Activated naive CD4-positive, alpha-beta T cell treated with anti-CD3 and anti-CD28 coated beads, Interleukin-2, amount 50 U/mL, for 16 hours (primary cell): Measurements from ENCODE around the gene CLDN25.
A peak's percentile ranks its signal among the peaks of the same experiment; 100 is the strongest.
"Not testable (repeated sequence)": the region's sequence is repeated elsewhere in the genome, so short reads cannot be mapped to it uniquely, and the experiment has no call there.

Source experiments
- DNase-seq: peaks from one replicate; pipeline ENCODE4 v3.0.0-alpha.2; 2020

Gene CLDN25

DNA sequence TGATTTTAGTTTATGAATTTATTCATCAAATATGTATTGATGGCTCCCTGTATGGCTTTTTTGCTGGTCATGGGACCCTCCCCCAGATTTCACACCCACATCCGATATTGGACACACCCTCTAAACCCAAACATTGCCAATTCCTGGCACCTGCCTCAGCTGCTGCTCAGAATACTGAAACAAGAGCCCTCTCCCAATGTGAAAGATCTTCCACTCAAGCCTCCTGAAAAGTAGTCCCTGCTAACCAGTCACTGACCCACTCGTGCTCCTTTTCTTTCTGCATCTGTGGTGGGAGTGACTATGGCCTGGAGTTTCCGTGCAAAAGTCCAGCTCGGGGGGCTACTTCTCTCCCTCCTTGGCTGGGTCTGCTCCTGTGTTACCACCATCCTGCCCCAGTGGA is at the start of gene CLDN25:
TSS of gene CLDN25 (plus strand) at position 301 of the 400 bp plus-strand sequence. CDS start at position 301, 0 bp downstream.
- DNase-seq: no peak

DNA sequence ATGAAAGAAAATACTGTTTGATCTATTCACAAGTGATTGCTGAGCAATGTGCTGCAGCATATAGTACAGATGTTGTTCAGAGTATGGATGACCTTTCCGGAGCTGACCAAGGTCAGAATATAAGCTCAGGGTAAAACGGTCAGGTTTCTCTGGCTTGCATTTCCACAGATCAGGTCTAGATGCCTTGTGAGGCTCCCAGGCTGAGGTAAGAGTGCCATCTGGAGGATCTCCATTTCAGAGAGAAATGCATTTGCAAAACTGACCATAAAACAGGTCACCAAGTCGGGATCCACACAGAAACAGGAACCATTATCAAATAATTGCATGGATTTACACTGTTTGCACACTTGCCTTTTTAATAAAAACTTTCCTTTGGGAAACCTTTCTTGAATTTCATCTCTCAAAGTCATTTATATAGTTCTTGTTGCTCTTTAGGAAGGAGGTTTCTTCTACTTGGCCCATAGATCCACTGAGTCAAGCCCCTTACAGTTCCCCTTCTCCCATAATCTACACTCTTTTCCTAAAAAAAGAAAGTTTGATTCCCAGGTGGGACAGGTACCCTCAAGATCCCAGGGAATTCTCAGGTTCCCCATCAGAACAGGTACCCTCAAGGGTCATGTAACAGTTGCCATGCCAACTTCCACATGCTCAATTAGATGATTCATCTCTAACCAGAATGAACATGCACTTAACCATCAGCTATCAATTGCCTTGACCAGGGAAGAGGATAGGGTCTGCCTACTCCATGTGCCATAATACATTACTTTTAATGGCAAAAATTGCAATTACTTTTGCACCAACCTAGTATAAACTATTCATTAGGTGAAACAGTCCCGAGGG is 48.5 kb upstream of the CLDN25 start:
- DNase-seq: no peak

DNA sequence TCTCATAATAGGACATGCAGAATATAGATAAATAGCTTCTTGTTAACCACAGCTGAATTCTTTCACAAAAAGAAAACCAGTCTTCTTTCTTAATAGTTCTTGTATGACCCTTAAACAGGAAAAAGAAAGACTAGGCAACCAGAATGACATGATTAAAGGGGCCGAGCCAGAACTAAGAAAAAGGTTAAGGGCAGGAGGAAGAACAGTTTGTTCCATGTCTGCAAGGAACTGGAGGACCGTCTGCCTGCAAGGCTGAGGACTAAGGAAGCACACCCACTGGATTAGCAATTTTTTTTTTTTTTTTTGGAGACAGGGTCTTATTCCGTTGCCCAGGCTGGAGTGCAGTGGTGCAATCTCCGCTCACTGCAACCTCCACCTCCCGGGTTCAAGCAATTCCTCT is 47.5 kb upstream of the CLDN25 start:
- no peak for DNase-seq

DNA sequence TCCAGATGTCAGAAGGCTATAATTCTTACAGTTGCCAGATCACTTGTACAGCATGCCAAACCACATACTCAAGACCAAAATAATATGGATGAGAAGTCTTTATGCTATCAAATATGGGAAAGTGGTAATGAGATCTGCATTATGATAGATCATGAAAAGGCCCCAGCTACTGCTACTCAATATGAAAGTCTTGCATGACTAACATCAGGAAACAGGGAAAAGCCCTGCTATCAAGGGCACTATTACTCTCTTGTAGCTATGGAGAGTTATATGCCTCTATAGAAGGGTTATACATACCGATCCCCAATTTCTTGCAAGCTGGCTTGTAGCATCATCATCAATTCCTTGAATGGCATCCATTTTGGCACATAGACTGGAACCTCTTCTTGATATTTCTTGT is 43.3 kb upstream of the CLDN25 start:
- no peak for DNase-seq

DNA sequence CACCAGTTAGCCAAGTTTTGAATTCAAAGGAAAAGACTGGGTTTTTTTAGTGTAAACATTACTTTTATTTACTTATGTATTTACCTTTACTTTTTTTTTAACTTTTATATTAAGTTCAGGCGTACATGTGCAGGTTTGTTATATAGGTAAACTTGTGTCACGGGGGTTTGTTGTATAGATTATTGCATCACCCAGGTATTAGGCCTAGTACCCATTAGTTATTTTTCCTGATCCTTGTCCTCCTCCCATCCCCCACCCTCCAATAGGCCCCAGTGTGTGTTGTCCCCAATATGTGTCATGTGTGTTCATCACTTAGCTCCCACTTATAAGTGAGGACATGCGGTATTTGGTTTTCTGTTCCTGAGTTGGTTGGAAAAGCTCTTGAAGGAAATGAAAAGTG is 26.7 kb upstream of the CLDN25 start:
- DNase-seq: no peak

DNA sequence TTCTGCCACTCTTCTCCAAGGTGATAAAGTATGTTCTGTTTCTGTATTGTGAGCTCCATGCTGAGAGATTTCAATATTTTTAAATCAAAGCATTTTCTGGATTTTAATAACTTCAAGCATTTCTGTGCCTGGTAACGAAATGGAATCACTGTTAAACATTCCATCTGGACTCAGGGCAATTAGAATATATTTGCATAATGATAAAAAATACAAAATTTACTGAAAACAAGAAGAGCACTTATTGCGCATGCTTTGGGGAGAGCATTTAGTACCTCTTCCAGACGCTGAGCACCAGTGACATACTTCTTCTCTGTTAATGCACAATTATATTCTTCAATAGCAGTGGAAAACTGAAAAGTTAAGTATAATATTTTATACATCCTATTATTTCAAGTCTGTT is 19.4 kb upstream of the CLDN25 start:
- no peak for DNase-seq

DNA sequence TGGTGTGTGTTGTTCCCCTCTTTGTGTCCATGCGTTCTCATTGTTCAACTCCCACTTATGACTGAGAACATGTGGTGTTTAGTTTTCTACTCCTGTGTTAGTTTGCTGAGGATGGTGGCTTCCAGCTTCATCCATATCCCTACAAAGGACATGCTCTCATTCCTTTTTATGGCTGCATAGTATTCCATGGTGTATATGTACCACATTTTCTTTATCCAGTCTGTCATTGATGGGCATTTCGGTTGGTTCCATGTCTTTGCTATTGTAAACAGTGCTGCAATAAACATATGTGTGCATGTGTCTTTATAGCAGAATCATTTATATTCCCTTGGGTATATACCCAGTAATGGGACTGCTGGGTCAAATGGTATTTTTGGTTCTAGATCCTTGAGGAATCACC is 16.6 kb upstream of the CLDN25 start:
- not testable (repeated sequence) for DNase-seq

DNA sequence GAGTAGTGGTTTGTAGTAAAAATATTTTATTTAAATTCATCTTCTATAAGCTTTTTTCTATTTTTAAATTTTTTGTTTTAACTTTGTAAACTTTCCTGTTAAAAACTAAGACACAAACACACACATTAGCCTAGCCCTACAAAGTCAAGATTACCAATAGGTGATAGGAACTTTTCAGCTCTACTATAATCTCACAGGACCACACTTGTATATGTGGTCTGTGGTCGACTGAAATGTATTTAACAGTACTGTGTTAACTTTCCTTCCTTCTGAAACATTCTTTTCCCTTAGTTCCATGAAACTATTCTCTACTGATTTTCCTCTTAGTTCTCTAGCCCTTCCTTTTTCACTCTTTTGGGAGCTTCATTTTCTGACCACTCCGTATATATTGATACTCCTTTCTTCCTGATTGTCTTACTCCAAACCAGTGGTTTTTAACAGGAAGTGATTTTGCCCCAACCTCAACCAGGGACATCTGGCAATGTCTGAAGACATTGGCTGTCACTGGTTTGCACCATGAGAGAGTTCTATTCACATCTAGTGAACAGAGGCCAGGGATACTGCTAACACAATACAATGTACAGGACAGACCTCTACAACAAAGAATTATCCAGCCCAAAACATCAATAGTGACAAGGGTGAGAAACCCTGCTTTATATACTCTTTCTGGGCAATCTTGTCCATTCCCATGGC is 14.9 kb upstream of the CLDN25 start:
- no peak for DNase-seq

DNA sequence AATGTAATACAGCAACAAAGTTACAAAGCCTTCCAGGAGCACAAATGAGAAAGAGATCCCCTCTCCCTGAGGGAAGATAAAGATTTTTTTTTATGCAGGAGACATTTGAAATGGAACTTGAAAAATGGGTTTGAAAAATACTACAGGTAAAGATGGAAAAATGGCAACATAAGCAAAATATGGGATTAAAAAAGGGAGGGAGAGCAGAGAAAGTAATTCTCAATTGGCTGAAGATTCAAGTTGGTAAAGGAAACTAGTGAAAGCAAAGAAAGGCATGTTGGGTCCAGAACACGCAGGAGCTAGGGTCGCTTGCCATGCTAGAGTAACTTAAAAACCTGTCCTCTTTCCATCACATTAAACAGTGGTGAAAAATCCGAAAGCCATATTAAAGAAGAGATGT is 7.6 kb upstream of the CLDN25 start:
- DNase-seq: no peak

DNA sequence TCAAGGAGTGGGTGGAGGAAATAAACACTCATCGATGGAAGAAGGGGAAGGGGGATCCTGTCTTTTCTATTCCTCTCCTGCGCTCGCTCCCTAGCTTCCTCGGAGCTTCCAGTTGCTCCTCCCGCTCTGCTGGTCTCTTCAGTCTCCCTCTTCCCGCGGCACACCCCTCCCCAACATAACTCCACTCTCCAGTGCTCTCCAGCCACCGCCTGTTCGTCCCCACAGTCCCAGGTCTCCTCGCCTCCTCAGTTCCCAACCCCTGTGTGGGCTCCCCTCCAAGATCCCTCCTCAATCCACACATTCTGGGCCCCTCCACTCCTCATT is 6.5 kb upstream of the CLDN25 start:
- no peak for DNase-seq

DNA sequence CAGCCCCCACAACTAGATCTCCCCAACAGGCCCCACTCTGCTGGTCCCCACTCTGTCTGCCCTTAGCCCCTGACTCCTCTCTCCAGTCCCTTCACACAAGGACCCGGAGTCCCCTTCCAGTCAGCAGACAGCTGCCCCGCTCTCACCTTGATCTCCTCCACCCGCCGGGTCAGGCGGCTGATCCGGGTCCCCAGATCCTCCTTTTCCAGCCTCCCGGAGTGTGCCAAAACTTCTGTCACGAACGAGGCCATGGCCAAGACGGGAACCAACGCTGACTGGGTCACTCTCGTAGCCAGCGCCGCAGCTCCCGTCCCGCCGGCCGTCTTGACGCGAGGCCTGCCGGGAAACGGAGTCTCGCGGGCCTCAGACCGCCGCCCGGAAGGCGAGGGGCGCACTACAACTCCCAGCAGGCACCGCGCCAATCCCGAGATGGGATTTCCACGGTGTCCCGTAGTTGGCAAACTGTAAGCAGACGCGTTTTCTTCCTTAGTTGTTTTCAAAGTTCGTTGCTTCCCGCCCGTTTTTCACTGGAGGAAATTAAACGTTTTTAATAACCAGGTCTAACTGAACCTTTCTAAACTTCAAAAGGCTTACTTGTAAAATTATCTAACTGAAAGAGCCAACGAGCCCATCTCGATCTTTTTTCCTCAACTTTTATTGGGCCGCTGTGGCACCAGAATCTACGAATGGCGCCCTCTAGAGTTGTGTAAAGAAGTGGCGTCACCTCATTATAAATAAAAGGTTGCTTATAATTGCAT is 6.0 kb upstream of the CLDN25 start, which contains the start of gene ZW10:
TSS of gene ZW10 (minus strand) at position 277 of the 758 bp plus-strand sequence. CDS start at position 251, 26 bp downstream.
- DNase-seq: peak; percentile 93

DNA sequence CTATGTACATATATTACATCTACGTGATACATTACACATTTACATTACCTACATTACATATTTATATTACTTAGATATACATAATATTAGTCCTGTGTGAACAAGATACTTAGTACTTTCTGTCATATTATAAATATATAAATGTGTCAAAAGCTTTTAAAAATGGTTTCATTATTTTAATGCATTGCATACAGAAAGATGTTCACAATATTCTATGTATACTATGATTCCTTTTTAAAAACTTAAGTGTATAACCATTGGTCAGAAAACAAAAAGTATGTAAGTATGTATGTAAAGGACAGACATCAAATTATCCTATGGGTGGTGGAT is 5.5 kb upstream of the CLDN25 start:
- no peak for DNase-seq

DNA sequence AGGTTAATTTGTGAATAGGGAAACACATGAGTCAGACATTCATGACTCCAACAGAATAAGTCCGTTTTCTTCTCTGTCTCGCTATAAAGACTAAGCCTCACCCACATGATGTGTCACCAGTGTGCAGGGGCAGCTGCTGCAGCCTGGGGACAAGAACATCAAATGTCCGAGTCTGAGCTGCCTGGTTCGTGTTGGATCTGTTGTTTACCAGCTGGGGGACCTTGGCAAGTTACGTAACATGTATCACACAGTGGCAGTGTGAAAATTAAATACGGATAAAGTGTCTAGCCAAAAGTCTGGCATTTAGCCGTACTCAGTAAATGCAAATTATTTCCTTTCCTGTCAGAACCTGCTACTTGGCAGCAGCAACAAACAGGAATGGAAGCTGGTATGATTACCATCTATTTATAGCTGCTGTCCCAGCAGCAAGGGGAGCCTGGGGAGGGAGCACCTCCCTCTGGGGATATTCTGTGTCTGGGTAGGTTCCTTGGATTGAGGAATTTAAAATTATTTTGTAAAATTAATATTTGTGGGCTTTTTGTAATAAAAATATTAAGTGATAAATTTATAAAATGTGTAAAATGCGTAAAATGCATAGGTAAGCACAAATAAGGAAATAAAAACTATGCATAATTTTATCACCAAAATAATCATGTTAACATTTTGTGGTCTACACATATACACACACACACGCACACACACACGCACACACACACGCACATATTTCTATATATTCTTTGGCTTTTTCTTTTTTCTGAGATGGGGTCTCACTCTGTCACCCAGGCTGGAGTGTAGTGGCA is 1.3 kb upstream of the CLDN25 start:
- no peak for DNase-seq

DNA sequence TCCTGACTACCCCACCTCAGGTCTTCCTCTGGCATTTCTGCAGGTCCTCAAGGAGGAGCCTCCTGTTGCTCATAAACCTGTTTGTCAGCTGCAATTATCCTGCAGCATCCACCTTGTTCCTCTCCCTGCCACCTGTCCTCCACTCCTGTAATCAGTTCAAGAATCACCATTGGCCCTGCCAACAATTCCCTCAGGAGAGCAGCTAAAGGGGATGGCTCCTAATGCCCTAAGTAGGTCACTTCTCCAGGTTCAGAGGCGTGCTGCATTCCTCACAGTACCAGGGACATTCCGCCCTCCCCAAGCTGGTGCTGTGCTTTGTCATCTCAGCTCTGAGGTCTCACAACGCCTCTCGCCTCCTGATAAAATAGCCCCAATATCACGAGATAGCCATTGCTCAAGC is 2.1 kb downstream of the CLDN25 start:
- no peak for DNase-seq

DNA sequence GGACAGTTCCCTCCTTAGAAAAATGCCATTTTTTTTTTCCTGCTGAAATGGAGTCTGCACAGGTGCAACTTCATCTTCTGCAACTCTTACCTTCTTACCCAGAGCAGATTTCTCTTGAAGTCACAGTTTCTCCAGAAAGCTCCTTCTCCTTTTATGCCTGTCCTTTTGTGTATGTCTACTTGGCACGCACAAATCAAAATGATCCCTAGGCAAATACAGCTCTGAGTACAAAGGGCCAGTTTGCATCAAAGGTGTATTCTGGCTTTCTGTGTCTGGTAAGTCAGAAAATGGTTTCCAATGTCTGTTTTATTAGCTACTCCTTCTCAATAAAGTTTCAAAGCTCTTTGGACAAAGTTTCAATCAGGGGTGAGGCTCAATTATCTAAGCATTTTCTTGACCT is 2.5 kb downstream of the CLDN25 start:
- DNase-seq: no peak

DNA sequence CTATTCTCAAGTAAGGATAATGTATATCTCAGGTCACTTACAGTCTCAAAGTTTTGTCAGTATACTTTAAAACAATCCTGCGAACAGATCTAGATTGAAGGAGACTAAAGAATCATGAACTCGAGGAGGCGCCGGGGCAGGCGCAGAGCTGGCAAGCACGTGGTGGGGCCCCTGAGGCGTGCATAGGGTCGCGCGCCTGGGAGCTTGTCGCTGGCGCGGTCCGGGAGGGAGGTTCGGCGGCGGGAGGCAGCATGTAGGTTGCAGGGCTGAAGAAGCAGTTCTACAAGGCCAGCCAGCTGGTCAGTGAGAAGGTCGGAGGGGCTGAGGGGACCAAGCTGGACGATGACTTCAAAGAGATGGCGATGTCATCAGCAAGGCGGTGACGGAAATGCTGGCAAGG is 9.4 kb downstream of the CLDN25 start:
- DNase-seq: not testable (repeated sequence)

DNA sequence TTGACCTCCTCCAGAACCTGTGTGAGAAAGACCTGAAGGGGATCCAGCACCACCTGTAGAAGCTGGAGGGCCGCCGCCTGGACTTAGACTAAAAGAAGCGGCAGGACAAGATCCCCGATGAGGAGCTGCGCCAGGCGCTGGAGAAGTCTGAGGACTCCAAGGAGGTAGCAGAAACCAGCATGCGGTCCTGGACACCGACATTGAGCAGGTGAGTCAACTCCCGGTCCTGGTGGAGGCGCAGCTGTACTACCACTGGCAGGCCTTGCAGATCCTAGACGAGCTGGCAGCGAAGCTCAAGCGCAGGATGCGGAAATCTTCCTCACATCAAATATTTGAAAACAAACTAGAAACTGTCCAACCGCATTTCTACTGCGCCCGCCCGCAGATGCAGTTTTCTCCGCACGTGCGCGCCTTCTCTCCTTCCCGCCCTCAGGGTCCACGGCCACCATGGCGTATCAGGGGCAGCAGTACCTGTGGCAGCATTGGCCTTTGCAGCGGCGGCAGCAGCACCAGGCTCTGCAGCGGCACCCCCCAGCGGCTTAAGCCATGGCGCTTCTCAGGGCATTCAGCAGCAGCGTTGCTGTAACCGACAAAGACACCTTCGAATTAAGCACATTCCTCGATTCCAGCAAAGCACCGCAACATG is 10.2 kb downstream of the CLDN25 start:
- no peak for DNase-seq

DNA sequence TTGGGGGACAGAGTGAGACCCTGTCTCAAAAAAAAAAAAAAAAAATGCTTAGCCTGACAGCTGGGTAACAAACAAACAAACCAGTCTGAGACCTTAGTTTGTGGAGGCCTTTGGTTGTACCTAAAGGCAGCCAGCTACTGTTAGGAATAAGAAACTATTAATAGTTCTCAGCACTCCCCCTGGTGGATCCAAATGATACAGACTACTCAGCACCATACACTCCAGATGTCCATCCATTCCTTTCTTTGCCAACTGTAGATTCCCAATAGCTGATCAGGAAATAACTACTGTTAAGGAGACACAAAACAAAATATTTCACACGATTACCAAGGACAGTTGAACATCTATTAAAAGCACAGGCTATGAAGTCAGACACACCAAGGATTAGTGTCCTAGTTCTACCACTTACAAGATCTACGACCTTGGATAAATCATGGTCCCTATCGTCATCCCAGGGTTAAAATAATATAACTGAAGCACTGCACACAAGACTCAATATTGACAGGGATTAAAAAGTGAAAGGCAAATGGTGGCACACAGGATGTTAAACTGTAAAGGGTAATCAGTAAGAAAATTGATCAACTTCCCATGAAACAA is 17.2 kb downstream of the CLDN25 start:
- DNase-seq: no peak

DNA sequence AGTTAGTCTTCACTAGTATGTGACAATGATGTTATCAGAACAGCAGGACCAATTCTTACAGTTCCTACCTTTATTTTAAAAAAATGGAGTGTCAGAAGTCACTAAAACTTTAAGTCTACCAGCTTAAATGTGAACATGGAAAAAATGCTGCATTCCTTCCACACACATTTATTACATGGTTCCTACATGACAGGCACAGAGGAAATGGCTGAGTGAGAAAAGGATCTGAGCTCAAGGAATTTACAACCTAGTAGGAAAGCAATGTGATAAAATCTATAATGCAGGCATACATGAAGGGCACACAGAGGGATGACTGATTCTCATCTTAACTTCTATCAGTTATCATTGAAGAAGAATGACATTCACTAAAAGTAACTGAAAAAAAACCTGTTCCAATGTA is 23.0 kb downstream of the CLDN25 start:
- DNase-seq: no peak

DNA sequence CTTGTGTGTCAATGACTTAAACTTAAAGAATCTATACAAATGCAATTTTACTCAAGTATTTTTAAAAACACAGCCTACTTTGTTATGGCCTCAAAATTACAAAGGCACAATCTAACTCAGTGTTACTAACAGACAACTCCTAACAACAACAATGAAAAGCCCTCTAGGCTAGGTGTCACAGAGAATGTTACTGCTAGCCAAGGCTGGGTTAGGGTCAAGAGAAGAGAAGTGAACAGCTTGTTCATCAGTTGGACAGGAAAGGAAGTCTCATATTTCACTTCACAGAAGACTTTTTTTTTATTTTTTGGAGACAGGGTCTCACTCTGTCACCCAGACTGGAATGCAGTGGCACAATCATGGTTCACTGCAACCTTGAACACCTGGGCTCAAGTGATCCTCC is 26.0 kb downstream of the CLDN25 start:
- no peak for DNase-seq

DNA sequence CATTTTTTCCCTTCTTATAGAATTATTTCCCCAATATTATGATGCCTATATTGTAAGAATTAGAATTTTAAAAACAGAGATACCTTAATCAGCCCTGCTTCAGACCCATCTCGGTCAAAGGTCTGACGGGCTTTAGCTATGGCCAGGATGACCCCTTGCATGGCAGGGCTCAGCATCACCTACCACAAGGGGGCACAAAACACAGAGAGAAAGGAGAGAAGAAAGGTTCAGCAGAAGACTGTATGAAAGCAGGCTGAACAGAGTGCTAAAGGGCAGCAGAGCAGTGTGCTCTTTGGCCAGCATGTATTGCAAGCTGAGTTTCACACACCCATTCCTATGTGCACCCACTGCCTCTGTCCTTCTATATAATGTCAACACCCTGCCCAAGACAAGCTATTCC is 26.8 kb downstream of the CLDN25 start:
- DNase-seq: no peak

DNA sequence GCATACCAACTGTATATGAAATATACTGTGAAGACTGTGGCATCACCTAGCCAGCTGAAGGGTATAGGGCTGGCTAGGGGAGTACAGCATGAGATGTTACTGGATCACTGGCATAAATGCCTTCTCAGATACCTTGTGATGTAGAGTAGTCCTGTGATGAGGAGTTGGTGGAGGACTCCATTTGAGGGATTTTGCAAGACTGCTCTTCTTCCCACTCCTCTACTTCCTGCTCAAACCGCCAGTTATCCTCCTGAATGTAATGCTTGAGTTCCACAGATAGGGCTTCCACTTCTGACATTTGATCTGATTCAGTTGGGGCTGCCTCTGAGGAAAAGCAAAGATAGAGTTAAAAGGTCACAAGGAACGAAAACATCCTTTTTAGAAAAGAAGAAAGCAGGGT is 29.3 kb downstream of the CLDN25 start:
- DNase-seq: no peak
